ENCODE results near the gene C2CD4A.

C2CD4A gene

DNA sequence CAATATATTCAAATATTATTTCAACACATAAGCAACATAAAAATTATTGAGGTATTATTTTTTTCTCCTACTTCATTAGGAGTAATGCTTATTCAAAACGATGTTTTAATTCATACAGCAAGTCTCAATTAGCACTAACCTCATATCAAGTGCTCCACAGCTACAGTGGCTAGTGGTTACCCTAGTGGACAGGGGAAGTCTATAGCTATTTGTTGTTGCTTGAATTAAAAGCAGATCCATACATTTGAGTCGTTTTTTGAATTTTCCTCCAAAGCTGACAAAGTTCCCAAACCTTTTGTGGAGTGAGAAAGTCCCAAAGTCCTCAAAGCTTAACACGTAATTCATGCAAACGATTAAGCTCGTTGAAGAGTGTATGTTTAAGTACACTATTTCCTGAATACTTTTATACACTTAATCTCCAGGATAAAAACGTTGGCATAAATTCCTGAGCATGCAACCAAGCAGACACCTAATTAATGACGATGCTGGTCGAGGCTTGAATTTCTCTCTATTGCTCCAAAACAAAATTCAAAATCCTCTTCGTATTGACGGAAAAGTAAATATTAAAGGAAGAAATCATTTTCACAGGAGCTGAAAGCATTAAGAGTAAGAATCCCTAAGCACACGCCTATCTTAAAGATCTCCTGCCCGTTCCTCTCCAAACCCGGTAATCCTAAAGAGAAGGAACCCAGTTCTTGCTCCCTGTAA lies 7.5 kb upstream of the C2CD4A start:
- no peaks in the 10 kb centered on the region for H3K9me3 ChIP-seq
- H3K4me3 ChIP-seq = peak overlapping the region; percentile 98
- H3K4me2 ChIP-seq = peak overlapping the region; percentile 89
- H4K20me1 ChIP-seq = peaks cover 52% of the 10 kb centered on the region
- peaks cover 26% of the 10 kb centered on the region for H3K4me1 ChIP-seq
- H3K9ac ChIP-seq = peak overlapping the region; percentile 93
- peaks cover 23% of the 10 kb centered on the region; the same call in 1 of the 2 replicates for H3K27me3 ChIP-seq
- 0 out of 2 replicates have a peak, but pooled peaks cover 4% of the 10 kb centered on the region for H3K36me3 ChIP-seq
- TF ChIP-seq Cebpa-rat (IDR thresholded peaks at IDR 0.05) = no peak
- peak overlapping the region; percentile 95 for H3K27ac ChIP-seq

DNA sequence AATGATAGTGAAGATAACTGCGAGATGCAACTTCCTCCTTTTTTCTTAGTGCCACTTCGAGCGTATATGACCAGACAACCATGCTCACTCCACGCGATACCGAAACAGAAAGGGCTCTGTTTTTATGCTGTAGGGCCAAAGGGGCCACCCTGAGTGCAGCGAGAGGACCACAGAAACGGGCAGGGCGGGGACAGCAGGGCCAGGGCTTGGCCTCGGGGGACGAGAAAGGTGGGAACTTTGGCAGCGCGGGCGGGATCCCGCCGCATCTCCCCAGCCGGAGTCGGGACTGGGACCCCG lies 7.0 kb upstream of the C2CD4A start:
- H3K36me3 ChIP-seq = 0 out of 2 replicates have a peak, but pooled peaks cover 4% of the 10 kb centered on the region
- no peak for TF ChIP-seq Cebpa-rat (IDR thresholded peaks at IDR 0.05)
- peak overlapping the region; percentile 89 for H3K4me2 ChIP-seq
- peak overlapping the region; percentile 98 for H3K4me3 ChIP-seq
- peaks cover 26% of the 10 kb centered on the region for H3K4me1 ChIP-seq
- H3K9ac ChIP-seq = peak overlapping the region; percentile 93
- peak overlapping the region; percentile 95 for H3K27ac ChIP-seq
- H4K20me1 ChIP-seq = peaks cover 47% of the 10 kb centered on the region
- H3K9me3 ChIP-seq = no peaks in the 10 kb centered on the region
- H3K27me3 ChIP-seq = peaks cover 29% of the 10 kb centered on the region; the same call in 1 of the 2 replicates

DNA sequence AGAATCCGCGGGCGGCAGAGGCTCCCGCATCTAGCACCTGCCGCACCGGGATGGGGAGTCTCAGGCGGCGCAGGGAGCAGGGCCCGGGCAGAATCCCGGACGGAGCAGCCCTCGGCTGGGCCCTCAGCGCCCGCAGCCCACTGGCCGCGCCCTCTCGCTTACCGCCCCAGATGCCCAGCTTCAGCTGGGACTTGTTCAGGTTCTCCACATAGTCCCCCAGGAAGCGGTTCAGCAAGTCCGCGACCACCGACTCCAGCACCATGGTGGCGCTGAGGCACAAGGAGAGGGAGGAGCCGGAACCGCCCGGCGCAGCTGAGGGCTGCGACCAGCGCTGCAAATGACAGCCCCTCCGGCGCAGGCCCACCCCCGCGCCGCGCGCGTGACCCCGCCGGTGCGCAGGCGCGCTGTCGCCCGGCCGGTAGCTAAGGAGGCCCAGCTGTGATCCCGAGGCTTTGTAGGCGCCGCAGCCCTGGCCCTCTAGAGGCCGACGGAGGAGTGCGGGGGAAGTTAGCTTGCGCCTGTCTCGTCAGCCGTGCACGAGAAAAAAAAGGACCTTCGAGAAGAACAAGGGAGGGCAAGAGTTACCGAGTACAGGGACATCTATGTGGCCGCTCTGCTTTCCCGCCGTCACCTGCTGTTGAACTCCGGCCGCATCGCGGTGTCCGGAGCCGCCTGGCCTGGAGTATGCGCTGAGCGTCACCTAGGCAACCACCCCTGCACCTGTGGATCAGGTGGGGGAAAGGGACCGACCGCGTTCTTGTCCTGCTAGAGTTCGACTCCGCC lies 6.5 kb upstream of the C2CD4A start, which contains the start of gene VPS13C:
Gene VPS13C (minus strand): TSS at position 335 of the 783 bp plus-strand sequence. CDS start 73 bp downstream, at position 262.
- Histone ChIP-seq H3K27me3 (peaks cover 33% of the 10 kb centered on the region; the same call in 1 of the 2 replicates), H3K36me3 (0 out of 2 replicates have a peak, but pooled peaks cover 4% of the 10 kb centered on the region), H4K20me1 (peaks cover 41% of the 10 kb centered on the region), H3K4me1 (peaks cover 26% of the 10 kb centered on the region), H3K9ac (peak within 1 kb of the TSS; percentile 93), H3K4me2 (peak within 1 kb of the TSS; percentile 89), H3K27ac (peak within 1 kb of the TSS; percentile 95), H3K9me3 (no peaks in the 10 kb centered on the region), H3K4me3 (peak within 1 kb of the TSS; percentile 98)
- TF ChIP-seq Cebpa-rat (IDR thresholded peaks at IDR 0.05) = no peak

DNA sequence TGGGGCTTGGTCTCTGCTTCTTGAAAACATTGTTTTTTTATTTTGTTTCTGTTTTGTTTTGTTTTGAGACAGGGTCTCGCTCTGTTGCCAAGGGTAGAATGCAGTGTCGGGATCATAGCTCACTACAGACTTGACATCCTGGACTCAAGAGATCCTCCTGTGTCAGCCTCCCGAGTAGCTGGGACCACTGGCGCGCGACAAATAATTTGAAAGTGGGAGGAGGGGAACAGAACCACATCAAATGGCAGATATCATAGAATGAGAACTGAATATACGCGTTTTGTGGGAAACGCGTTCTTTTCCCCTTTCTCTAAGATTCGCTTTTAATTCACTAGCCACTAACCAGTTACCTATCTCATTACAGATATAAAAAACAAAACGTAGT lies 5.9 kb upstream of the C2CD4A start:
- TF ChIP-seq Cebpa-rat (IDR thresholded peaks at IDR 0.05) = no peak
- H4K20me1 ChIP-seq = peaks cover 36% of the 10 kb centered on the region
- H3K9me3 ChIP-seq = no peaks in the 10 kb centered on the region
- peak overlapping the region; percentile 98 for H3K4me3 ChIP-seq
- no peak overlapping the region for H3K27ac ChIP-seq
- H3K9ac ChIP-seq = peak overlapping the region; percentile 93
- peaks cover 26% of the 10 kb centered on the region for H3K4me1 ChIP-seq
- H3K36me3 ChIP-seq = 0 out of 2 replicates have a peak, but pooled peaks cover 4% of the 10 kb centered on the region
- H3K4me2 ChIP-seq = peak overlapping the region; percentile 82
- H3K27me3 ChIP-seq = peaks cover 38% of the 10 kb centered on the region

DNA sequence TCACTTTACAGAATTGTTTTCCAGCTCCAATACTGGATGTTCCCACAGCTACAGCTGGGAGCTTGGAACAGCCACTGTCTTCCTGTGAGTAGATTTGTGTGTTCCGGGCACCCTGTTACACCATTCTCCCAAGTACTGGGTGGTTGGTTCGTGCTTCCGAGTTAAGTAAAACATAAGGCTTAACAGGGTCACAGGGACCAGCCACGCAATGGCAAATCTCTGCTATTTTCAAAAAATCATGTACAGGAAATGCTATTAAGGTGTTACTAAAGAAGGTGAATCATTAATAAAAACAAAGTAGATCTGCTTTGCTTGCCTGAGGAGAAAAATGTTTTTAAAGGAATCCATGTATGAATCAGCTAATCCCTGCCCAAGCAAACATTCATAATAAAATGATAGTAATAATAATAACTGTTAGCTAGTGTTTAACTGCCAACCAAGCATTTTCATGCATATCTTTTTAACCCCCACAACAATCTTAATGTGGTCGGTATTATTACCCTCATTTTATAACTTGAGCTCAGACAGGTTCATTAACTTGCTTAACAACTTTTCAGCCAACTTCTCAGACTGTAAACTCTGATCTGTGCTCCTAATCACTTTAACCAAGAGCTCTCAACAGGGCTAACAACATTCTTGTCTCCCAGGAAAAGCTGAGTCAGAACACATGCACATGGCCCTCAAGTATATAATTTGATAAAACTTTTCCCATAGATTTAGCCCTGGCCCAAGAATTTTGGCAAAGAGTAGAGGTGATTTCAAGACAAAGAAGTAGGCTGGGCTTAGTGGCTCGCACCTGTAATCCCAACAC lies 2.7 kb upstream of the C2CD4A start:
- peaks cover 70% of the 10 kb centered on the region for H3K27me3 ChIP-seq
- H3K36me3 ChIP-seq = no peaks in the 10 kb centered on the region
- no peak overlapping the region for H3K4me3 ChIP-seq
- peaks cover 36% of the 10 kb centered on the region for H3K4me1 ChIP-seq
- H3K9me3 ChIP-seq = no peaks in the 10 kb centered on the region
- peaks cover 33% of the 10 kb centered on the region for H4K20me1 ChIP-seq
- TF ChIP-seq Cebpa-rat (IDR thresholded peaks at IDR 0.05) = no peak
- no peak overlapping the region for H3K9ac ChIP-seq
- H3K4me2 ChIP-seq = no peak overlapping the region
- no peak overlapping the region for H3K27ac ChIP-seq

DNA sequence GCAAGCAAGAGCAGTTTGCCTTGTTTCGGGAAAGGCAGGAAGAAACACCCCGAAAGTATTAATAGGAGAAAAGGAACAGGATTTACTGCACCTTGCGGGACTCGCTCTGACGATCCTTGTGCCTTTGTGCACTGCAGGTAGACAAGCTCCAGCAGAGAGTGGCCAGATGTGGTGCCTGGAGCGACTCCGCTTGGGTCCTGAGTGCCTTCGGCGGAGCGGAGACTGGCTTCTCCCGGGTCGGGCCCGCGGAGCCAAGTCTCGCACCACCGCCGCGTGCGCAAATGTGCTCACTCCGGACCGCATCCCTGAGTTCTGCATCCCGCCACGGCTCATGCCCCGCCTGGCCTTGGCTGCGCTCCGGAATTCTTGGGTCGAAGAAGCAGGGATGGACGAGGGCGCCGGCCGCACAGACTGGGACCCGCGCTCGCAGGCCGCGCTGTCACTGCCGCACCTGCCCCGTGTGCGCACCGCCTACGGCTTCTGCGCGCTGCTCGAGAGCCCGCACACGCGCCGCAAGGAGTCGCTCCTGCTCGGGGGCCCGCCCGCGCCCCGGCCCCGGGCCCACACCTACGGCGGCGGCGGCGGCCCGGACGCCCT lies 769 bp downstream of the C2CD4A start:
- Histone ChIP-seq H3K4me1 (peaks cover 22% of the 10 kb centered on the region), H3K9ac (no peak overlapping the region), H3K9me3 (no peaks in the 10 kb centered on the region), H4K20me1 (peaks cover 28% of the 10 kb centered on the region), H3K27ac (no peak overlapping the region), H3K4me2 (peak overlapping the region; percentile 74), H3K36me3 (no peaks in the 10 kb centered on the region), H3K27me3 (peaks cover 73% of the 10 kb centered on the region), H3K4me3 (peak overlapping the region; percentile 63)
- no peak for TF ChIP-seq Cebpa-rat (IDR thresholded peaks at IDR 0.05)

DNA sequence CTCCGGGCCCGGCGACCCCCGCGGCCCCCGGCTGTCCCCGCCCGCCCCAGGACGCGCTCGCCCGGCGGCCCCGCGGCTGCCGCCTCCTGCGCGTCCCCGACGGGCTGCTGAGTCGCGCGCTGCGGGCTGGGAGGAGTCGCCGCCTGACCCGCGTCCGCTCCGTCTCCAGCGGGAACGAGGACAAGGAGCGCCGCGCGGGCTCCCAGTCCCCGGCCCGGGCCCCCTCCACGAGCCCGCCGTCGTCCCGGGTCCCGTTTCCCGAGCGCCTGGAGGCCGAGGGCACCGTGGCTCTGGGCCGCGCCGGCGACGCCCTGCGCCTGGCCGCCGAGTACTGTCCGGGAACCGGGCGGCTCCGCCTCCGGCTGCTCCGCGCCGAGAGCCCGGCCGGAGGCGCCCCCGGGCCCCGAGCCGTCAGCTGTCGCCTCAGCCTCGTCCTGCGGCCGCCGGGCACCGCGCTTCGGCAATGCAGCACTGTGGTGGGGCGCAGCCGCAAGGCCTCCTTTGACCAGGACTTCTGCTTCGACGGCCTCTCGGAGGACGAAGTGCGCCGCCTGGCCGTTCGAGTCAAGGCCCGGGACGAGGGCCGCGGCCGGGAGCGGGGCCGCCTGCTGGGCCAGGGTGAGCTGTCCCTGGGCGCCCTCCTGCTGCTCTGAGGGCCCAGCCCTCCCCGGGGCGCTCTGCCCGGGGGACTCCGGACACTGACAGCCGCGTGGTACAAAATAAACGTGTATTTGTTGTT lies 1.5 kb downstream of the C2CD4A start:
- H3K27me3 ChIP-seq = peaks cover 71% of the 10 kb centered on the region

DNA sequence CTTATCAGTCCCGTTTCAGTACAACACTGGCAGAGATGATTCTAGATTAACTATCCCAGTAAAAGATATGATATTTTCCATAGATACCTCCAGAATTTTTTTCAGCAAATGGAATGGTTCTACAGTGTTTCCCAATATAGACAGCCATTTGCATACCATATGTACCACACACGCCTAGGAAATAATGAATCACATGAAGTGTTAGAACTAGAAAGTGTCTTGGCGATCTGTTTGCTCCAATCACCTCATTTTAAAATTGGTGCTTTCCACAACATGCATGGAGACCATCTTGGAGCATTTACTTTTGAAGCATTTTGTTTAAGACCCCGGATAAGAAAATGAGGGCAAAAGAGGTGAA lies 2.0 kb downstream of the C2CD4A start:
- Histone ChIP-seq H3K9me3 (no peaks in the 10 kb centered on the region), H3K27ac (no peak overlapping the region), H4K20me1 (peaks cover 28% of the 10 kb centered on the region), H3K4me1 (peaks cover 22% of the 10 kb centered on the region), H3K4me2 (peak overlapping the region; percentile 74), H3K27me3 (peaks cover 65% of the 10 kb centered on the region), H3K9ac (no peak overlapping the region), H3K36me3 (no peaks in the 10 kb centered on the region), H3K4me3 (peak overlapping the region; percentile 63)
- no peak for TF ChIP-seq Cebpa-rat (IDR thresholded peaks at IDR 0.05)

More for the DNA sequence above, 1.5 kb downstream of the C2CD4A start:
- no peaks in the 10 kb centered on the region for H3K9me3 ChIP-seq
- H3K36me3 ChIP-seq = no peaks in the 10 kb centered on the region
- H4K20me1 ChIP-seq = peaks cover 28% of the 10 kb centered on the region
- peak overlapping the region; percentile 74 for H3K4me2 ChIP-seq
- TF ChIP-seq Cebpa-rat (IDR thresholded peaks at IDR 0.05) = no peak
- H3K4me1 ChIP-seq = peaks cover 22% of the 10 kb centered on the region
- H3K4me3 ChIP-seq = peak overlapping the region; percentile 63
- H3K9ac ChIP-seq = no peak overlapping the region
- no peak overlapping the region for H3K27ac ChIP-seq

DNA sequence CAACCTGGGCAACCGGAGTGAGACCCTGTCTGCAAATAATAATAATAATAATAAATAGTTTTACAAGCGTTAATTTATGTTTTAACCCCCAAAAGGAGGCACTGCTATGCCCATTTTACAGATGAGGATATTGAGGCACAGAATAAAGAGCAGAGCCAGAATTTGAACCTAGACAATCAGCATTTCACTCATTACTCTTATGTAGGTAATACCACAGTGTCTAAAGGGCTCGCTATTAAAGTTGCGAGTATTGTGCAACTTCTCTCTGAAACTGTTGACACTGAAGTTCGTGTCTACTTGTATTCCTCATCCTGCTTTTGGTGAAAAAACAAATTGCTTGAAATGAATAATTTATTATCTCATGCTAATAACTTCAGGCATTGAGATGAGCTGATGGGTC lies 2.8 kb downstream of the C2CD4A start:
- no peak overlapping the region for H3K4me2 ChIP-seq
- no peaks in the 10 kb centered on the region for H3K36me3 ChIP-seq
- peaks cover 60% of the 10 kb centered on the region for H3K27me3 ChIP-seq
- peaks cover 22% of the 10 kb centered on the region for H3K4me1 ChIP-seq
- no peak overlapping the region for H3K4me3 ChIP-seq
- no peak overlapping the region for H3K9ac ChIP-seq
- peaks cover 28% of the 10 kb centered on the region for H4K20me1 ChIP-seq
- peak; percentile 62; the same call in 1 of the 2 replicates for TF ChIP-seq Cebpa-rat (IDR thresholded peaks at IDR 0.05)
- H3K9me3 ChIP-seq = no peaks in the 10 kb centered on the region
- H3K27ac ChIP-seq = no peak overlapping the region
